GM20000 (cell line): ENCODE measurements around the gene GPC3.
"Not testable (repeated sequence)": the region's sequence is repeated elsewhere in the genome, so short reads cannot be mapped to it uniquely, and the experiment has no call there.

Source experiments
- DNase-seq: peaks from one replicate; pipeline ENCODE4 v3.0.0; 2012; ENCODE audit warnings: low spot score
- CTCF ChIP-seq: IDR thresholded peaks from 2 replicates; pipeline ENCODE4 v1.5.1; 2012; ENCODE audit warnings: mild to moderate bottlenecking, control low read depth; ENCODE audit errors: extremely low read depth, missing control alignments

The GPC3 gene

DNA sequence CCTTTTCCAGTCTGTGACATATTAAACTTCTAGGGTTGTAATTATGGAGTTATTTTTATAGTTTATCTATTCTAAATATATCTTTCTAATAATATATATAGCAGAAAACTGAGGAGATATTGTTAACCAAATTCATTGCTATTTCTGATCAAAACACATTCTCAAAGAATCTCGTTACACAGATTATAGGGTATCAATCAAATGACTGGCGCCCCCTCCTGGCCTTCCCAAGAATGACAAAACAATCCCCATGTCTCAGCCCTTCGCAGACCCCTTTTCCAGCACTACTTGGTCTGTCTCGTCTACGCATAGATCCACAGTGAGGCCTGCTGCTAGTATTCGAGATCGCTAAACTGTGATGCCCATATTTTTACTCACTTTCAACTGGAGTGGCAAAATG lies 209.3 kb downstream of the GPC3 start:
- TF ChIP-seq CTCF, result peak; percentile 26
- no peak for DNase-seq

GRCh38 chrX:133774807-133775206 lies 210.6 kb downstream of the GPC3 start:
- no peak for TF ChIP-seq CTCF
- DNase-seq, result no peak

DNA sequence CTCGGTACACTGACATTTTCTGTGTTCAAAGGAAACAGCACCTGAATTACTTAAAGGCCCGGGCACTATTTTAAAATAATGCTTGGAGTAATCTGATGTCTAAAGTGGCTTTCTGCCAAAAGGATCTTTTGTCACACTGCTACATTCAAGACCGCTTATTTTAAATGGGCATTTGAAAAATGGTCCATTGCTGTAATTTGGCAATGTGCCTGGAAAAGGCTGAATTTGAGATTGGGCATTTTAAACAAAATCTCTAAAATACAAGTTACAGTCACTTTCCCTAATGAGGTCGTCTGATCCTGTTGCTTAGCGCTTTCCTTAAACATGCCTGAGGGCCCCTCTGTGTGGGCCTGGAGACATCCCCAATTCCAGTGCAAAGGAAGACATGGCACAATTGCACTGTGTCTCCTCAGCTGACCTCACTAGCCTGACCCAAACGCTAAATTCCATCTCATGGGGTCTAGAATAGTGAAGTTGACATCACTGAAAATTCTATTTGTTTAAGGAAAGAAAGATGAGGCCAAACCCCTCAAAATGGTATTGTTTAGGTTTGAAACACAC lies 214.2 kb downstream of the GPC3 start:
- DNase-seq, result no peak

GRCh38 chrX:133762976-133763548 lies 222.3 kb downstream of the GPC3 start:
- DNase-seq, result not testable (repeated sequence)

More for the DNA sequence above, 214.2 kb downstream of the GPC3 start:
- no peak for TF ChIP-seq CTCF

DNA sequence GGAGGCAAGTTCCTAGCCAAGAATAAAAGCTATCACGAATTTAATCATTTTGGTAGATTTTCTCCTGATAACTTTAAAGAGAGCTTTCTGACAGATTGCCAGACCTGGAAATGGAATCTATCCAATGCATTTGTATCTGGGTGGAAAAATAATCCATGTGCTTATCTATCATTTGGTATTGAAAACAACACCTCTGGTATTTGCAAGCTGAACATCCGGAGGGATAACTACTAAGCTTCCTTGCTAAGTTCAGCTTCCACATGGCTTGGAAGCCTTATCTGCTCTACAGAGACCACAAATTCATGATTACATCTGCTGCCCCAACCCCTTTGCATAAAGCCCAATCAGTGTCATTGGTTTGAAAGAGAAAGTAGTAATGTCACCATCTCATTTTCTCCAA lies 230.7 kb downstream of the GPC3 start:
- no peak for TF ChIP-seq CTCF
- DNase-seq, result no peak

DNA sequence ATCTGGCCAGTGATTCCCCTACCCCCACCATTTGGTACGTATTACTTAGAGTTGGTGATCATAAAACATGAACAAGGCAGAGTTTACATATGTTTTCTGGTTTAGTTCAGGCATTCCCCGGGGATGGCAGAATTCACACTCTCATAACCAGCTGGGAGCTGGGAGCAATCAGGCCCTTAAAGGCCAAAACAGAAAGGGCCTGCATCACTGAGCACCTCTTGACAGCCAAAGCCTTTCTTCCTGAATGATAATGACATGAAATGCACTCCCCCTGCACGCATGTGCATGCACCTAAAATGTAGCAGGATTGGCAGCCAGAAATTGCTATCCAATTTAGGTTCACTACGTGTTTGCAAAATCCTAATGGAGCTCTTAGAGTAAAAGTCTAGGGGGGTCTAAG lies 235.4 kb downstream of the GPC3 start:
- TF ChIP-seq CTCF, result no peak
- DNase-seq, result no peak

GRCh38 chrX:133749370-133749769 lies 236.0 kb downstream of the GPC3 start:
- TF ChIP-seq CTCF, result no peak
- no peak for DNase-seq

GRCh38 chrX:133747196-133747595 lies 238.2 kb downstream of the GPC3 start:
- no peak for DNase-seq
- no peak for TF ChIP-seq CTCF
